Keratinocyte (primary cell): ENCODE data around the gene MT3.

ENCODE experiments used
- CTCF ChIP-seq, 3 experiments: IDR thresholded peaks in 1 of 3; conservative IDR thresholded peaks in 1 of 3; optimal IDR thresholded peaks in 1 of 3; 2 replicates in 2 of 3; 3 replicates in 1 of 3; pipeline versions ENCODE3 to v1.5.1; 2011; ENCODE audit warnings: low read length in 3 of 3, mild to moderate bottlenecking in 3 of 3, moderate library complexity in 2 of 3, control low read depth in 1 of 3, inconsistent platforms in 1 of 3; ENCODE audit not compliant: insufficient read depth in 2 of 3; ENCODE audit errors: extremely low read depth in 1 of 3
- EZH2 ChIP-seq: IDR thresholded peaks from one replicate; pipeline ENCODE4 v1.6.1; 2012; ENCODE audit warnings: inconsistent platforms, mild to moderate bottlenecking, low read length, moderate library complexity

- TF ChIP-seq CTCF (optimal IDR thresholded peaks at IDR 0.05 in 1 of 3, IDR thresholded peaks at IDR 0.05 in 1 of 3, conservative IDR thresholded peaks at IDR 0.05 in 1 of 3; ENCODE audit: extremely low read depth in 1 of 3, insufficient read depth in 2 of 3, low read length in 3 of 3), result peak in 1 of 3 experiments; percentile 40
- no peak for TF ChIP-seq EZH2
Measured at GRCh38 chr16:56610017-56610608, 20.8 kb downstream of the MT3 start.
